ENCODE data around the gene RBM20.
A peak's percentile ranks its signal among the peaks of the same experiment; 100 is the strongest.

RBM20 gene

GRCh38 chr10:110788620-110789385 is 144.7 kb downstream of the RBM20 start:
- TF ChIP-seq GATA3 (IDR thresholded peaks at IDR 0.05; ENCODE audit: low read depth, low read length) (peak; percentile 96), GATA2 (IDR thresholded peaks at IDR 0.05; ENCODE audit: low read depth, low read length) (peak; percentile 98)

DNA sequence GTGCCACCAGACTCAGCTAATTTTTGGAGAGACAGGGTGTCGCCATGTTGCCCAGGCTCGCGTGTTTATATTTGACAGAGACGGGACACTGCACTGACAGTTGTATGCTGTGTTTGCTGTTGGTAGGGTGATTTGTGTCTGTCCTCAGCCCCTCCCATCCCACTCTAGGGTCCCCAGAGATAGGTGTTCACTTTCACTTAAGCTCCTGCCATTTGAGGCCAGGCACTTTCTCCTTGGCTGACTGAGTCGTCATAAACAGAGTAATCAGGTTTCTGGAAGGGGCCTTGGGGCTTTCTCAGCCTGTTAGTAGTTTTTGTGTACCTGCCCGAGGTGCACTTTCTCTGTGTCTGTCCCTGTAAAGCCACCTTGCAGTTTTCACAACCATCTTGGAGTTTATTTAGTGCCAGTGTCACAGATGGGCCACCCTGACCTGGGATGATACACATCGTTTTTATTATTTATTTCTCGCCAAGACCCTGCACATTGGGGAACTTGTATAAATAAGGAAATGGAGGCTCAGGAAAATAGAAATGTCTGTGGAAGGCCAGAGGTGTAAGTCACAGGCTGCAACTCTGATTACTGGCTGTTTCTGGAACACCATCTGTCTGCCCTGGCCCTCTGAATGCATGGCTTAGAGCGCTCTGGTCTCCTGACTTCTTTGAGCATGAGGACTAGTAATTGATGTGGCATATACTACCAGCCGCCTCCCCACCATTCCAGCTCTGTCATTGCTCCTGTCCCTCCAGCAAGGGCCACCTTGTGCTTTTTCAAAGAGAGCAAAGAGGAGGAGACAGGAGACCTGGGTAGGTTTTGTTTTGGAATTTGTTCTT is 145.7 kb downstream of the RBM20 start:
- no peak for TF ChIP-seq GATA3 (IDR thresholded peaks at IDR 0.05; ENCODE audit: low read depth, low read length)
- no peak for TF ChIP-seq GATA2 (IDR thresholded peaks at IDR 0.05; ENCODE audit: low read depth, low read length)

- peak; percentile 94 for TF ChIP-seq GATA3 (IDR thresholded peaks at IDR 0.05; ENCODE audit: low read depth, low read length)
- TF ChIP-seq GATA2 (IDR thresholded peaks at IDR 0.05; ENCODE audit: low read depth, low read length), result peak; percentile 96
Observed at GRCh38 chr10:110790913-110791506, 146.9 kb downstream of the RBM20 start.

DNA sequence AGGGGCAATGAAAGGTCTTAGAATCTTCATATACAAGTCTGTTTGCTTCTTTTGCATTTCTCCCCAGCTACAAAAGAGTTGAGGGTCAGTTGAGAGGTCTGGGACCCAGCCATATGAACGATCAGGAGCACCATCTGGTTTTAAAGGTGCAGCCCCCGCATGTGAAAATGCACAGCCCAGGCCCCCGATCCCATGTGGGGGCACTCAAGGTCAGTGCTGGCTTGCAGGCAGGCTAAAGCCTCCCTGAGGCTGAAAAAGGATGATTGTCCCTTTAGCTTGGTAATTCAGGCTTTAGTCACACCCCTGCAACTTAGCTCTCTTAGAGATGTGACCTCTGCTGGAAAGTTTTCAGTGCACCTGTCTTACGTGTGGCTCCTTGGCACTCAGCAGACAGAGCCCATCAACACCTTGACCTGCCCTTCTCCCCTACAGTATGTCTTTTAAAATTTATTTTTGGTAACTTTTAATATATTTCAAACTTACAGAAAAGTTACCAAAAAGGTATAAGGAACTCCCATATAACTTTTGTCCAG is 147.5 kb downstream of the RBM20 start:
- no peak for TF ChIP-seq GATA2 (IDR thresholded peaks at IDR 0.05; ENCODE audit: low read depth, low read length)
- TF ChIP-seq GATA3 (IDR thresholded peaks at IDR 0.05; ENCODE audit: low read depth, low read length), result no peak

DNA sequence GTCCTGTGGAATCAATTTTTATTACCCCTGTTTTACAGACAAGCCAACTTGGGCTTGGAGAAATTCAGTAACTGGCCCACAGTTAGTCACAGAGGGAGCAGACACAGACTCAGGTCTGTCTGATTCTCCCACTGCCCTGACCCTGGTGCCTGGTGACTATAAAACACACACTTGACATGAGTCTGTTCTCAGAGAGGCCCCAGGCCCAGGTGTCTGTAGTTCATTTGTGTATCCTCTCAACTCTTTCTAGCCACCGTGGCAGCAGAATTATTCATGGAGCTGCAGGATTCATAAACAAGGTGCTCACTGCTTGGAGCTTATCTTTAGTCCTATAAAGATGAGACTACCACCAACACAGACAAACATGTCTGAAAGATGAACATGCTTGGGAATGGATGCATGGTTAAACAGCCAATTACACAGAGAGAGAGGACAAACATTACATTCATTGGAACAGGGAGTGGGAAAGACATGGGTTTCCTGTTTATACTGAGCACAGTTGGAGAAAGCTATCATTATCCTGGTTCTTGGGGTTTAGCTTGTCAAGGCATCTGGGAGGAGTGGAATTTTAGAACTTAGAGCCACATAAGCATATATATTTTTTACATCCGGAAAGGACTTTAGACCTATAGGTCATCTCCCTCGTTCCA is 148.5 kb downstream of the RBM20 start:
- no peak for TF ChIP-seq GATA2 (IDR thresholded peaks at IDR 0.05; ENCODE audit: low read depth, low read length)
- TF ChIP-seq GATA3 (IDR thresholded peaks at IDR 0.05; ENCODE audit: low read depth, low read length), result no peak

- TF ChIP-seq GATA3 (IDR thresholded peaks at IDR 0.05; ENCODE audit: low read depth, low read length), result no peak
- no peak for TF ChIP-seq GATA2 (IDR thresholded peaks at IDR 0.05; ENCODE audit: low read depth, low read length)
Observed at GRCh38 chr10:110793128-110793812, 149.1 kb downstream of the RBM20 start.

DNA sequence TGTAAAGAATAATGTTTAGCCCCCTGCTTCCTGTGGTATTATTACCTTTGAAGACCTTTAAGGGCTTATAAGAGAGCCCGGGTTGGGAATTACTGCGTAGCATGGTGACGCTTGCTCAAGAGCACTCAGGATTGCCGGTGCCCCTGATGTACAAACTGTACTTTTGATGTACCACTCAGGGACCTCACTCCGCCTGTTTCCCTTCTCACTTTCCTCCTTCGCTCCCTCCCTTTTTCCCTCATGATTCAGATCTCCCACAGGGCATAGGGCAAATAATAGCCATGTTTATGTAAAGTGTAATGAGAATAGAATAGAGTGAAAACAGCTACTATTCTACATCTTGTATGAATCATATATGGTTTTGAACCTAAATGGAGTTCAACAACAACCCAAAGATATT is 149.8 kb downstream of the RBM20 start:
- no peak for TF ChIP-seq GATA2 (IDR thresholded peaks at IDR 0.05; ENCODE audit: low read depth, low read length)
- no peak for TF ChIP-seq GATA3 (IDR thresholded peaks at IDR 0.05; ENCODE audit: low read depth, low read length)

DNA sequence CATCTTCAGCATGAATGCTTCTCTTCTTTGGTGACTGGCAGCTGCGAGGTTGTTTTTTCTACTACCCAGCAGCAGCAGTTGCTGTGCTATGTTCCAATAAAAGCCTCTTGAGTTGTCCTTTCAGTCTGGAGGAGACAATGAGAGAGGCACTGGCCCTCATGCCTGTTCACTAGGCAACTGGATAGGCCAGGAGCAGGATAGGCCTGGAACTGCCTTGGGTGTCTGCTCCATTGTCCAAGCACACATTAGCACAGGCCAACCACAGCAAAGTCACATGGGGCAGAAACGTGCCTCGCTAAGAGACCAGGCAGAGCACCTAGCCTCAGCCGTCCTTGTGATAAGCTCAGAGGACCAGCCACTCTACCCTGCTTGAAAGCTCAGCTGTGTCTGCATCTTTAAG is 150.7 kb downstream of the RBM20 start:
- TF ChIP-seq GATA3 (IDR thresholded peaks at IDR 0.05; ENCODE audit: low read depth, low read length) (no peak), GATA2 (IDR thresholded peaks at IDR 0.05; ENCODE audit: low read depth, low read length) (no peak)

DNA sequence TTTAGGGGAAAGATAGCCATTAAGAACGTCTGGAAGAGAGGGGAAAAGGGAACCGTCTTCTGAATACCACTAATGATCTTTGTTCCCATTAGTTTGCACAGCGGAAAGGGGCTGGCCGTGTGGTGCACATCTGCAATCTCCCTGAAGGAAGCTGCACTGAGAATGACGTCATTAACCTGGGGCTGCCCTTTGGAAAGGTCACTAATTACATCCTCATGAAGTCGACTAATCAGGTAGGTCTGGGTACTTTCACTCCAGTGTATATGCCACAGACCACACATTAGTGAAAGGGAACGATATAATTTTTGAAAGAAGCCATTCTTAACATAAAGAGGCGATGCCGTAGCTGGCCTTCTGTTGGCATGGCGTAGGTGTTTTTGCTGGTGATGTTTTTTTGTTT is 153.3 kb downstream of the RBM20 start:
- TF ChIP-seq GATA2 (IDR thresholded peaks at IDR 0.05; ENCODE audit: low read depth, low read length), result no peak
- no peak for TF ChIP-seq GATA3 (IDR thresholded peaks at IDR 0.05; ENCODE audit: low read depth, low read length)

GRCh38 chr10:110798340-110798739 is 154.2 kb downstream of the RBM20 start:
- no peak for TF ChIP-seq GATA2 (IDR thresholded peaks at IDR 0.05; ENCODE audit: low read depth, low read length)
- no peak for TF ChIP-seq GATA3 (IDR thresholded peaks at IDR 0.05; ENCODE audit: low read depth, low read length)

DNA sequence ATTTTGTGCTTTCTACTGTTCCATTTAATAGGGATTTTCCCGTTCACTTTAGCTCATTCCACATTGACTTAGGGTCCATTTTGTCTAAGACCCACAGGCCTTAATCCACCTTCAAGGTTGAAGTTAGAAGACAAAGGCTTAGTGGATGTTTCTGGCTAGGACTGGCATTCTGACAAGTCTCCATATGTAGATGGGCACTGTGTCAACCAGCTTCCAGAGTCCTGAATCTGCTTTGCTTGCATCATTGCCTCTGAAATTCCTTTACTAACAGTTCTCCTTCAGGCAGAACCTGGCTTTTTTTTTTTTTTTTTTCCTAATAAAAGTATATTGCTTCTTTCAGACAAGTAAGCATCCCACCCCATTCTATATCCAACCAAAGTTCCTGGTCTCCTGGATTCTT is 158.0 kb downstream of the RBM20 start:
- no peak for TF ChIP-seq GATA2 (IDR thresholded peaks at IDR 0.05; ENCODE audit: low read depth, low read length)
- TF ChIP-seq GATA3 (IDR thresholded peaks at IDR 0.05; ENCODE audit: low read depth, low read length), result no peak

- no peak for TF ChIP-seq GATA3 (IDR thresholded peaks at IDR 0.05; ENCODE audit: low read depth, low read length)
Observed at GRCh38 chr10:110802551-110803238, 158.6 kb downstream of the RBM20 start.

- TF ChIP-seq GATA3 (IDR thresholded peaks at IDR 0.05; ENCODE audit: low read depth, low read length), result no peak
- TF ChIP-seq GATA2 (IDR thresholded peaks at IDR 0.05; ENCODE audit: low read depth, low read length), result no peak
Observed at GRCh38 chr10:110803239-110803749, 159.2 kb downstream of the RBM20 start.
